SKM-1 (cell line): ENCODE measurements around the gene ADARB2.

Experiments
- DNase-seq: peaks from one replicate; lab custom pipeline; 2025; ENCODE audit not compliant: unreplicated experiment; lab: John Stamatoyannopoulos, UW

ADARB2 gene

GRCh38 chr10:1531883-1532597 lies 205.3 kb downstream of the ADARB2 start:
- no peak for DNase-seq

- no peak for DNase-seq
Measured at GRCh38 chr10:1530871-1531517, 206.3 kb downstream of the ADARB2 start.

GRCh38 chr10:1529806-1530413 lies 207.4 kb downstream of the ADARB2 start:
- DNase-seq, result no peak

GRCh38 chr10:1527951-1528350 lies 209.4 kb downstream of the ADARB2 start:
- no peak for DNase-seq

GRCh38 chr10:1526436-1527055 lies 210.8 kb downstream of the ADARB2 start:
- no peak for DNase-seq

GRCh38 chr10:1525354-1526162 lies 211.8 kb downstream of the ADARB2 start:
- no peak for DNase-seq

GRCh38 chr10:1524540-1524939 lies 212.8 kb downstream of the ADARB2 start:
- DNase-seq, result no peak

GRCh38 chr10:1523221-1523620 lies 214.1 kb downstream of the ADARB2 start:
- no peak for DNase-seq

GRCh38 chr10:1522237-1522636 lies 215.1 kb downstream of the ADARB2 start:
- no peak for DNase-seq

GRCh38 chr10:1521741-1522140 lies 215.6 kb downstream of the ADARB2 start:
- no peak for DNase-seq

GRCh38 chr10:1520909-1521565 lies 216.3 kb downstream of the ADARB2 start:
- DNase-seq, result no peak

GRCh38 chr10:1519391-1519790 lies 217.9 kb downstream of the ADARB2 start:
- no peak for DNase-seq

- DNase-seq, result no peak
Measured at GRCh38 chr10:1517684-1518083, 219.6 kb downstream of the ADARB2 start.

GRCh38 chr10:1516492-1517165 lies 220.7 kb downstream of the ADARB2 start:
- no peak for DNase-seq

- DNase-seq, result no peak
Measured at GRCh38 chr10:1515780-1516491, 221.4 kb downstream of the ADARB2 start.

- DNase-seq, result no peak
Measured at GRCh38 chr10:1515121-1515779, 222.1 kb downstream of the ADARB2 start.

GRCh38 chr10:1514681-1515080 lies 222.6 kb downstream of the ADARB2 start:
- DNase-seq, result no peak

GRCh38 chr10:1513221-1513620 lies 224.1 kb downstream of the ADARB2 start:
- DNase-seq, result no peak

- no peak for DNase-seq
Measured at GRCh38 chr10:1509011-1509530, 228.3 kb downstream of the ADARB2 start.
